Fibroblast of the aortic adventitia (primary cell): Measurements from ENCODE around the gene OBSCN. TPM values are rescaled to one million over a fixed set of nuclear protein-coding genes. Genes with fewer than 3 reads are reported as not detected.
A peak's percentile ranks its signal among the peaks of the same experiment; 100 is the strongest.

Source experiments
- DNase-seq: peaks from one replicate; pipeline ENCODE4 v3.0.0-alpha.2; 2010; ENCODE audit warnings: low read depth
- H3K4me3 ChIP-seq: 2 replicates; pipeline ENCODE4 v1.5.1; 2011; ENCODE audit warnings: low read depth, mild to moderate bottlenecking, control low read depth, low read length, moderate library complexity
- total RNA-seq: library from RNA; depleted of rRNA; stranded (reverse); fragments of >200 nt; gene quantifications from 2 replicates; pipeline ENCODE4 v1.2.3, GENCODE V29; 2012; ENCODE audit warnings: low replicate concordance
- TF ChIP-seq, protein P1 (sequence below): IDR thresholded peaks from 2 replicates; pipeline ENCODE4 v1.5.1; 2011; ENCODE audit warnings: mild to moderate bottlenecking, low read length, control low read depth, inconsistent platforms; ENCODE audit not compliant: insufficient read depth

Gene OBSCN
- total RNA-seq, 1 donor = 0.99 TPM

DNA sequence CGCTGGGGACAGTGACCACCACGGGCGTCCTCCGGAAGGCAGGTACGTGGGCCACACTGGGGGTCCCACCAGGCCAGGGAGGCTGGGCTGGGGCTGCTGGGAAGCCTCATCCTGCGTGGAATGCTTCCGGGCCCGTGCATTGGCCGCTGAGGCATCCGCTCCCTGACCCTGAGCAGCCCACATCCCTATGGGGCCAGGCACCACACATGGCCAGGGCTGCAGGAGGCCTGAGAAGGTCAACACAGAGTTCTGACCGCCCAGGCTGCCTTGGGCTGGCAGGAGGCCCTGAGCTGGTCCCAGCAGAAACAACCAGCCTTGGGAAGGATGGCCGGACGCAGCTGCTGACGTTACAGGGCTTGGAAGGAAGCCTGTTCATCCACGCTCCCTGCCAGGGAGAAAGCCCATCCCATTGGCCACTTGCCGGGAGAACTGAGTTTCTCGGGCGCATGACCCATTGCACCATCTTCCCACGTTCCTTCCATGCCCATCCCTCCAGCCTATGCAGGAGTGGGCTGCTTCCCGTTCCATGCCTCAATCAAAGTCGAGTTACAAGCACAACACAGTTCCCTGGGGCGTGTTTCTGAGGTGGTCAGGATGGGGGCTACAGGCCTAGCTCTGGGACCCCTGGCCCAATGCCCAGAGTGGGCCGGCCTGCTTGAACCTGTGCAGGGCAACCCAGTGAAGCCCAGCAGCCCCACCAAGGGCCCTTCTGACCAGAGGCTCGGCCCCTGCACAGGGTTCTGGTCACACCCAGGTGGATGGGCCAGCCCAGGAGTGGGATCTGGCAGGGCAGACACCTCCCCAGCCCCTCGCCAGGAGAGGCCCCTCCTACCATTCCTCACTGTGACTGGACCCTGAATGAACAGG lies 167.1 kb downstream of the OBSCN start:
- no peak overlapping the region for H3K4me3 ChIP-seq
- peak; percentile 99 for DNase-seq
- TF ChIP-seq, protein P1, sequence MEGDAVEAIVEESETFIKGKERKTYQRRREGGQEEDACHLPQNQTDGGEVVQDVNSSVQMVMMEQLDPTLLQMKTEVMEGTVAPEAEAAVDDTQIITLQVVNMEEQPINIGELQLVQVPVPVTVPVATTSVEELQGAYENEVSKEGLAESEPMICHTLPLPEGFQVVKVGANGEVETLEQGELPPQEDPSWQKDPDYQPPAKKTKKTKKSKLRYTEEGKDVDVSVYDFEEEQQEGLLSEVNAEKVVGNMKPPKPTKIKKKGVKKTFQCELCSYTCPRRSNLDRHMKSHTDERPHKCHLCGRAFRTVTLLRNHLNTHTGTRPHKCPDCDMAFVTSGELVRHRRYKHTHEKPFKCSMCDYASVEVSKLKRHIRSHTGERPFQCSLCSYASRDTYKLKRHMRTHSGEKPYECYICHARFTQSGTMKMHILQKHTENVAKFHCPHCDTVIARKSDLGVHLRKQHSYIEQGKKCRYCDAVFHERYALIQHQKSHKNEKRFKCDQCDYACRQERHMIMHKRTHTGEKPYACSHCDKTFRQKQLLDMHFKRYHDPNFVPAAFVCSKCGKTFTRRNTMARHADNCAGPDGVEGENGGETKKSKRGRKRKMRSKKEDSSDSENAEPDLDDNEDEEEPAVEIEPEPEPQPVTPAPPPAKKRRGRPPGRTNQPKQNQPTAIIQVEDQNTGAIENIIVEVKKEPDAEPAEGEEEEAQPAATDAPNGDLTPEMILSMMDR = no peak

DNA sequence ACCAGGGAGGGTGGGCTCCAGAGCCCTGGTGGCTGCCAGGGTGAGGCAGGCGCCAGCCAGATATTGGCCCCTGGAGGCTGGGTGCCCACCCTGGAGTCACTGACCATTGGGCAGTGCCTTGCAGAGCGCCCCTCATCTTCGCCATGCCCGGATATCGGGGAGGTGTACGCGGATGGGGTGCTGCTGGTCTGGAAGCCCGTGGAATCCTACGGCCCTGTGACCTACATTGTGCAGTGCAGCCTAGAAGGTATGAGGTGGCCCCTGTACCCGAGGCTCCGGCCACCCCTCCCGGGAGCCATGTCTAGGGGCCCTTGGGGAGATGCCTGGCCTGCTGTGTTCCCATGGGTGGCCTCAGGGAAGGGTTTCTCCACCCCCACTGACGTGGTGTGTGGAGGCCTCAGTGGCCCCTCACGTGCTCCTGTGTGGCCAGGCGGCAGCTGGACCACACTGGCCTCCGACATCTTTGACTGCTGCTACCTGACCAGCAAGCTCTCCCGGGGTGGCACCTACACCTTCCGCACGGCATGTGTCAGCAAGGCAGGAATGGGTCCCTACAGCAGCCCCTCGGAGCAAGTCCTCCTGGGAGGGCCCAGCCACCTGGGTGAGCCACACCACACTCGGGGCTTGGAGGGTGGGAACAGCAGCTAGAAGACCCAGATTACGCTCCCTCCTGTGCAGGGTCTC lies 167.9 kb downstream of the OBSCN start:
- H3K4me3 ChIP-seq = no peak overlapping the region
- TF ChIP-seq, protein P1 = no peak
- DNase-seq = no peak

DNA sequence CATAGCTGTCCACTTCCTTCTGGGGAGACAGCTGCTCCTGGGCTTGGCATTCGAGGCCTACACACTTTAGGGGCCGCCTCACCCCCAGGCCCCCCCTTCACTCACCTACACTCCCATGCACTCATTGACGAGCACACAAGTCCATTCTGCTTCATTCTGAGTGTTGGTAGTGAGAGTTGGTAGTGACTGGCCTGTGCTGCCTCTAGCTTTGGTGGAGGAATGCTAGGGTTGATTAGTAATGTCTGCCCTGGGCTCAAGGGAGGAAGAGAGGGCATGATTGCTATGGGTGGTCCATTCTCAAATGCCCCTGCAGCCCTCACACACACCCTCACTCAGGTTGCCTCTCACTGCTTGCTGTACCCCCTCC lies 168.4 kb downstream of the OBSCN start:
- TF ChIP-seq, protein P1 = no peak
- DNase-seq = peak; percentile 28
- H3K4me3 ChIP-seq = no peak overlapping the region

DNA sequence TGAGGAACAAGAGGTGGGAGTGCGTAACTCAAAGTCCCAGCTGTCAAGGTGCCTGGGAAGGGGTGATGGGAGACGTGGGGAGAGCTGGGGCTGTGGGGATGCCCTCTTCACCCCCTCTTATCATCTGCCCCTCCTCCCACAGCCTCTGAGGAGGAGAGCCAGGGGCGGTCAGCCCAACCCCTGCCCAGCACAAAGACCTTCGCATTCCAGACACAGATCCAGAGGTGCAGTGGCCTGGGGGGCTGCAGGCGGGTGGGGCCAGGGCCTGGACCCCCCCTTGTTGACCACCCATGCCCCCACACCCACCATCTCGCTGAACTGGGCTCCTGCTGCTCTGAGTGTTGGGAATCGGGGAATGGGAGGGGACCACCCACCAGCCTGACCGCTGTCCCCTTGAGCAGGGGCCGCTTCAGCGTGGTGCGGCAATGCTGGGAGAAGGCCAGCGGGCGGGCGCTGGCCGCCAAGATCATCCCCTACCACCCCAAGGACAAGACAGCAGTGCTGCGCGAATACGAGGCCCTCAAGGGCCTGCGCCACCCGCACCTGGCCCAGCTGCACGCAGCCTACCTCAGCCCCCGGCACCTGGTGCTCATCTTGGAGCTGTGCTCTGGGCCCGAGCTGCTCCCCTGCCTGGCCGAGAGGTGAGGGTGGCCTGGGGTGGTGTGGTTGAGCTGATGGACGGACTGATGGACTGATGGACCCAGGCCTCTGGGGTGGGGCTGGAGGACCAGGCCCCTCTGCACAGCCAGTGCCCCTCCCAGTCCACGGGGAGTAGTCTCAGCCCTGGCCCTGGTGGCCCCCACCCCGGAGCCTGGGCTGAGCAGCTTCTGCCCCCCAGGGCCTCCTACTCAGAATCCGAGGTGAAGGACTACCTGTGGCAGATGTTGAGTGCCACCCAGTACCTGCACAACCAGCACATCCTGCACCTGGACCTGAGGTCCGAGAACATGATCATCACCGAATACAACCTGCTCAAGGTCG lies 169.1 kb downstream of the OBSCN start:
- TF ChIP-seq, protein P1 = no peak

DNA sequence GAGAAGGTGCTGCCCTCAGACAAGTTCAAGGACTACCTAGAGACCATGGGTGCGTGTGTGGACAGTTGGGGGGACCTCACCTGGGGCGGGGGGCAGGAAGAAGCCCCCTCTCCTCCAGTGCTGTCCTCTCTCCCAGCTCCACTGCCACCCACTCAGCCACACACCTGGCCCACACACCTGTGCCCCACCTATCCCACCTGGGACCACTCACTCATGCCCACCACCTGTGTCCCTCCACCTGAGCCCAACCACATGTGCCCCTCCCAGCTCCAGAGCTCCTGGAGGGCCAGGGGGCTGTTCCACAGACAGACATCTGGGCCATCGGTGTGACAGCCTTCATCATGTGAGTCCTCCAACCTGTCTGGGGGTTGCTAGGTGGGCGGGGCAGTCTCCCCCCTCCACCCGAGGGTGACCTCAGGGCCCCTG lies 169.8 kb downstream of the OBSCN start:
- DNase-seq = no peak
- TF ChIP-seq, protein P1 = no peak
- H3K4me3 ChIP-seq = peak overlapping the region; percentile 56

More for the DNA sequence above, 169.1 kb downstream of the OBSCN start:
- no peak overlapping the region for H3K4me3 ChIP-seq
- no peak for DNase-seq
